COLO668 (cell line): ENCODE results near the gene RANBP17.

Experiments
- DNase-seq: peaks from one replicate; lab custom pipeline; 2025; ENCODE audit not compliant: unreplicated experiment; lab: John Stamatoyannopoulos, UW

RANBP17 gene

DNA sequence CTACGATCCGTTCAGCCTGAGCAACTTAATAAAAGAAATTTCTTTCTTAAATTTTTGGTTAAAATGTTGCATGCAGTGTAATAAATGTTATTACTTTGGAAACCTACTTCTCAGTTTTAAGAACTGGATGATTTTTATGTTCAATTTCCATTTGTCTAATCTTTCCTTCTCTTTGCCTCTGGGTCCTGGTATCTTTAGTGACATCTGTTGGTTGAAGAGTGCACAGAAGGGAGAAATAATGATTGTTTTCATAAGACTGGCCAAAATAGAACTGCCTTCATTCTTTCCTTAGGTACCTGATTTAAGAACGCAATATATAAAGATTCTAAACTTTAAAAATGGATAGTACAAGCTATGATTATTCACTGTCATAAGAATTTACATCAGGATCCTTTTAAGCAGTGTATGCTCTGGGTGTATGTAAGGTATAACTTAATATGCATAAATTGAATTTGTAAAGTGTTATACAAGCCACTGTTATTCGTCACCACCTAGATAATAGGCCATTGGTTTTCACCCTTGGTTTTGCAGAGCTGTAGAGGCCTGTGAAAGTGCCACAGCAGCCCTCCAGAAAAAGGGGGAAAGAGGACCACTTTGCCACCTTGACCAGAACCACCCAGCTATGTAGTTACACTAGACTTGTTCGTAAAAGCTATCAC lies 364.4 kb downstream of the RANBP17 start:
- DNase-seq: no peak

GRCh38 chr5:171226864-171227263 lies 365.0 kb downstream of the RANBP17 start:
- no peak for DNase-seq

DNA sequence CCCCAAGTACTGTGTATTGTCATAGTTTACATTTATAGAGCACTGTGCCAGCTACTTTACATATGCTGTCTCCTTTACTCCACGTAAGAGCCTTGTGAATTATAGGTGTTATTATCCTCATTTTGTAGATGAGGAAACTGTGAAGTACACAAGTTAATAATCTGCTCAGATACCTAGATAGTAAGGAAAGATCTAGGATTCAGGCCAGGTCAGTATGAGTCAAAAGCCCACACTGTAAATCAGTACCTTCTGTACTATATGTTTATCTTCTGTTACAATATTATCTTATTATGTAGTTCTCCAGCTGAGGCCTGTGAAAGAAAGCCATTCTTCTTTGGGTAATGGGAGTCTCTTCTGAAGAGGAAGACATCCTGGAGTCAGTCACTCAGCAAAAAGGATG lies 374.8 kb downstream of the RANBP17 start:
- DNase-seq: no peak

- DNase-seq: no peak
Observed at GRCh38 chr5:171242521-171242920, 380.7 kb downstream of the RANBP17 start.

- DNase-seq: no peak
Observed at GRCh38 chr5:171246231-171246630, 384.4 kb downstream of the RANBP17 start.

DNA sequence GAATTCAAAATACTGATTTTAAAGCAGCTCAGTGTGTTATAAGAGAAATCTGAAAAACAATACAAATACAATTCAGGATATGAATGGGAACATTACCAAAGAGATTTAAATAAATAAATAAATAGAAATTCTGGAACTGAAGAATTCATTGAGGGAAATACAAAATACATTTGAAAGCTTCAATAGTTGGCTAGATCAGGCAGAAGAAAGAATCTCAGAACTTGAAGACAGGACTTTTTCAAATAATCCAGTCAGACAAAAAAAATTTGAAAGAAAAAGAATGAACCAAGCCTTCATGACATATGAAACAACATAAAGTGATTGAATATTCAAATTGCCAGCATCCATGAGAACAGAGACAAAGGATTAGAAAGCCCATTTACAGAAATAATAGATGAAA lies 387.6 kb downstream of the RANBP17 start:
- no peak for DNase-seq

GRCh38 chr5:171250738-171251137 lies 388.9 kb downstream of the RANBP17 start:
- DNase-seq: no peak

GRCh38 chr5:171251519-171251918 lies 389.7 kb downstream of the RANBP17 start:
- no peak for DNase-seq

GRCh38 chr5:171252674-171253073 lies 390.9 kb downstream of the RANBP17 start:
- no peak for DNase-seq

DNA sequence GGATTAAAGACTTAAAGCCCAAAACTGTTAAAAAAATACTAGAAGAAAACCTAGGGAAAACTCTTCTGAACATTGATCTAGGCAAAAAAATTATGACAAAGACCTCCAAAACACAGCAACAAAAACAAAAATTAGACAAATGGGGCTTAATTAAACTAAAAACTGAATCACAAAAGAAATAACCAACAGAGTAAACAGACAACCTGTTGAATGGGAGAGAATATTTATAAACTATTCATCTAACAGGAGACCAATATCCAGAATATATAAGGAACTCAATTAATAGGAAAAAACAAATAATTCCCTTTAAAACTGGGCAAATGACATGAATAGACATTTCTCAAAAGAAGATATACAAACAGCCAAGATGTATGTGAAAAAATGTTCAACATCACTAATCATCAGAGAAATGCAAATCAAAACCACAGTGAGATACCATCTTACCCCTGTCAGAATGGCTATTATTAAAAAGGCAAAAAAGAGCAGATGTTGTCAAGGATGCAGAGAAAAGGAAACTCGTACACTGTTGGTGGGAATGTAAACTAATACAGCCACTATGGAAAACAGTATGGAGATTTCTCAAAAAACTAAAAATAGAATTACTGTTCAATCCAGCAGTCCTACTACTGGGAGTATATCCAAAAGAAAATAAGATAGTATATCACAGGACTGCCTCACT lies 397.1 kb downstream of the RANBP17 start:
- no peak for DNase-seq

- no peak for DNase-seq
Observed at GRCh38 chr5:171261361-171261760, 399.5 kb downstream of the RANBP17 start.

GRCh38 chr5:171261904-171262303 lies 400.1 kb downstream of the RANBP17 start:
- DNase-seq: no peak

- no peak for DNase-seq
Observed at GRCh38 chr5:171263181-171263580, 401.4 kb downstream of the RANBP17 start.

- DNase-seq: no peak
Observed at GRCh38 chr5:171264843-171265242, 403.0 kb downstream of the RANBP17 start.

GRCh38 chr5:171268700-171269620 lies 407.1 kb downstream of the RANBP17 start:
- DNase-seq: no peak

DNA sequence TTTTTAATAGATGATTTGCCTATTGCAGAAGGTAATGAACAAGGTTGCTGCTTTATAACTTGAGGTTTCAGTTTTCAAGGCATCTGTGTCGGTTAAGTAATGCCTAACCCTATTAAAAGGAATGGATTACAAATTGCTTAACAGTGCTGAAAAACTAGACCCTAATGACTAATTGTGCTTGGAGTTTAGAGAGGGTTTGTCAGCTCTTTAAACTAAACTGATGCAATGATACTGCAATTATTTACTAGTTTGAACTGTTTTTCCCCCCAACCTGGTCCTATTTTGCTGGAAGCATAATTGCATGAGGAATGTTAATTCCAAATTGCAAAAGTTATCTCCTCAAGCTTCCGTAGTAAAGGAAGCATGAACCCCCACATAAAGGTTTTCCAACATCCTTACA lies 407.9 kb downstream of the RANBP17 start:
- DNase-seq: no peak

DNA sequence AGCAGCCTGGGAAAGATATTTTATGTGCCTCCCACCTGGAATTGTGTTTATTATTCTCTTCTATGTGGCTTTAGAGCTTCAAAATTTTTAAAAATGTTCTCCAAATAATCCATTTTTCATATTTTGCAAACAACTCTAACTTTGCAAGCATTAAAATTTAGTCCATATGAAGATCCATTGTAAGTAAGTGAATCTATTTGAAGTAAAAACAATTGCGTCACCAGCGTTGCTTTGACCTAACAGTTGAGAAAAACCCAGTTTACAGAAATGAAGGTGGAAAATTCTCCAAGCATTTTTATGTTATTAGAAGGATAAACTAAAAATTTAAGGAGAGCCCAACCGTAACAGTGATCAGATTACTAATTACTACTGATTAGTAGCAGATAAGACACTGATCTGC lies 408.3 kb downstream of the RANBP17 start:
- no peak for DNase-seq

GRCh38 chr5:171271798-171272197 lies 410.0 kb downstream of the RANBP17 start:
- DNase-seq: no peak

- DNase-seq: no peak
Observed at GRCh38 chr5:171272996-171273970, 411.5 kb downstream of the RANBP17 start.

GRCh38 chr5:171275841-171276544 lies 414.2 kb downstream of the RANBP17 start:
- DNase-seq: no peak
